CD4-positive, alpha-beta T cell treated with Interleukin-21 for 1 hour (primary cell): Measurements from ENCODE around the gene TEN1.

Experiments used
- DNase-seq: peaks from one replicate; pipeline ENCODE4 v3.0.0-alpha.2; 2020

Gene TEN1

DNA sequence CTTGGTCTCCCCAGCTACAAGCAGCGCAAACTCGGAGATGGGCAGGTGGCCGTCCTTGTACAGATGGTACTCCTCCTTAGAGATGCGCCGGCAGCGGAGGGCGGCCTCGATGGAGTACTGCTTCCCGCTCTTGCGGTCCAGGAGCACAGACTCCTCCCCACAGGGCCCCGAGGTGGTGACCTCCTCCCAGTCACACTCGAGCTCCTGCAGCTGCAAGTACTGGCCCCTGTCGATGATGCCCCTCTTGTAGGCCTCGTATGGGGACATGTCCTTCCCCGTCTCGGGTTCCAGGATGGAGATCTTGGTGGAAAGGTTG lies 28.8 kb downstream of the TEN1 start:
- DNase-seq = no peak

DNA sequence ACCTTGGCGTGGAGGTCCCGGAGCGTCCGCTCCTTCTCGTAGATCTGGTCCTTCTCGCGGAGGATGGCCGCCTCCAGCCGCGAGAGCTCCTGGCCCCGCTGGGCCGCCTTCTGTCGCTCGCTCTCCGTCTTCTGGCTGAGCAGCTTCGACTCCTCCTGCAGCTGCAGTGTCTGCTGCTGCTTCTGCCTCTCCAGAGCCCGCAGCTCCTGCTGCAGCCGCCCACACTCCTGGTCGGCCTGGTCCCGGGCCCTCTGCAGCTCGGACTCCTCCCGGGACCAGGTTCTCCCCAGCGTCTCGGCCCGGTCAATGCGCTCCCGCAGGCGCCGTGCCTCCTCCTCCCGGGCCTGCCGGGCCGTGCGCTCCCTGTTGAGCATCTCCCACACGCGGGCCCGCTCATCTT lies 29.2 kb downstream of the TEN1 start:
- no peak for DNase-seq

DNA sequence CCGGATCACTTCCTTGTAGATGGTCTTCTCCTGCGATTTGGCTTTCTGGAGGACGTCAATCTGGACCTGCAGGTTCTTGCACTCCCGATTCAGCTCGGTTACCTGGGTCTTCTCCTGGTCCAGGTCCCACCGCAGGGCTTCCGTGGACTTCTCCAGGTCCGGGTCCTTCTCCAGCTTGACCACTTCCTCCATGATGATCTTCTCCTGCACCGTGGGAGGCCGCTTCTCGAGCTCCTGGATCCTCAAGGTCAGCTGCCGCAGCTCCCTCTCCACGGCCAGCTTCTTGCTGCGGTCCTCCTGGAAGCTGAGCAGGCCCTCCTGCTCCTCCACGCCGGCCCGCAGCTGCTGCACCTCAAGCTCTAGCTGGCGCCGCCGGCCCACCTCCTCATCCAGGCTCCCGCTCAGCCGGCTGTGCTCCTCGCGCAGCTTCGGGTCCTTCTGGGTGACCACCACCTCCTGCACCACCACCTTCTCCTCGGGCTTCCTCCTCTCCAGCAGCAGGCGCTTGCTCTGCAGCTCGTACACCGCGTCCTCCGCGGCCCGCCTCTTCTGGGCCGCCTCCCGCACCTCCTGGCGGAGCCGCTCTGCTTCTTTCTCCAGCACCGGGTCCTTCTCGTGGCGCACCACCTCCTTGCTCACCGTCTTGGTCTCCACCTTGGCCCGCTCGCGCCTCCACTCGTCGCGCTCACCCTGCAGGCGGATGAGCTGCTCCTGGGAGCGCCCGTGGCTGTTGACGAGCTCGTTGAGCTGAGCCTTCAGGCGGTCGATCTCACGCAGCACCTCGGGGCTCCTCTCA lies 29.8 kb downstream of the TEN1 start:
- DNase-seq = no peak

DNA sequence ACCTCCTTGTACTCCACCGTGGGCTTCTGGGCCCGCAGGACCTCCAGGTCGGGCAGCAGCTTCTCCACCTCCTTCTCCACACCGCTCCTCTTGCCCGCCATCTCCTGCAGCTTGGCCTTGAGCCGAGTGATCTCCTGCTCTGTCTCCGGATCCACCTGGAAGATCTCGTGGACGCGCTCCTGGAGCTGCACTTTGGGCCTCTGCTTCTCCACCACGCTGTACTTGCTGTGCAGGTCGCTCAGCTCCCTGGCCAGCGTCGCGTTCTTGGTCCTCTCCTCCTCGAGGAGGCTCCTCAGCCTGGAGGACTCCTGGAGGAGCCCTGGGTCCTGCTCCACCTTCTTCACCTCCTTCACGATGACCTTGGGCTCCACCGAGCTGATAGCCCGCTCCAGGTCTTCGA lies 30.4 kb downstream of the TEN1 start:
- no peak for DNase-seq

DNA sequence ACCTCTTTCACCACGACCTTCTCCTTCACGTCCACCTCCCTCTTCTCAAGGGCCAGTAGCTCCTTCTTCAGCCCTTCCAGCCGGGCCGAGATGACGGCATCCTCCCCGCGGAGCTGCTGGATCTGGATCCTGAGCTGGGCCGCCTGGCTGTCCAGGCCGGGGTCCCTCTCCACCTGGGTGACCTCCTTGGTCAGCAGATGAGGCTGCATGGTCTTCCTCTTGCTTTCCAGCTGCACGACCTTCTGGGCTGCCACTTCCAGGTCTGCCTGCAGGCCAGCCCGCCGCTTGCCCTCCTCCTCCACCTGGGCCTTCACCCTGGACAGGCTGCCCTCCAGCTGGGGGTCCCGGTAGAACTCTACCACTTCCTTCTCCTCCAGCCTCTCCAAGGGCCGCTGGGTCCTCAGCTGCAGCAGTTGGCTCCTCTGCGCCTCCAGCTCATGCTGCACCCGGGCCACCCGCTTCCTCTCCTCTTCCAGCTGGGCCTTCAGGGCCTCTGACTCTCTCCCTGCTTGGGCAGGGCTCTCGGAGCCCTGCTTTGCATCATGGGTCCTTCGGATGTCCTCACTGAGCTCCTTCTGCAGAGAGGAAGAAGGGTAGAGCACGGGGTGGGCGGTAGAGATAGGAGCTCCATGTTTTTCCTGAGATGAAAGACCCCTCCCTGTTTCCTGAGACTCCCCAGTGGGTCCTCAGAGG lies 31.1 kb downstream of the TEN1 start:
- no peak for DNase-seq

DNA sequence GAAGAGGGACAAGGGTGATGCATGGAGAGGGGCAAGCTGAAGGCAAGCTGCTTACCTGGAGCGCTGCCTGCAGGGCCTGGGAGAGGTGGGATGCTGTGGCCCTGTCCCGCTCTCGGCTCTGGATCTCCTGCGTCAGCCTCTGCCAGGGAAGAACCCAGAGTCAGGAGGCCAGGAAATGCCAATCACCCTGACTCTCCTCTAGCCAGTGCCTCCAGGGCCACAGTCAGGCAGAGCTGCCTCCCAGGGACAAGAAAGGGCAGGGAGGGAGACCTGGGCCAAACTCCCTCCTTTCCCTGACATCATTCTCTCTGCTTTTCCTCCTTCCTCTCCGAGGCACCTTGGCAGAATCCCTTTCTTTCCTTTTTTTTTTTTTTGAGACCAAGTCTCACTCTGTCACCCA lies 32.9 kb downstream of the TEN1 start:
- no peak for DNase-seq

DNA sequence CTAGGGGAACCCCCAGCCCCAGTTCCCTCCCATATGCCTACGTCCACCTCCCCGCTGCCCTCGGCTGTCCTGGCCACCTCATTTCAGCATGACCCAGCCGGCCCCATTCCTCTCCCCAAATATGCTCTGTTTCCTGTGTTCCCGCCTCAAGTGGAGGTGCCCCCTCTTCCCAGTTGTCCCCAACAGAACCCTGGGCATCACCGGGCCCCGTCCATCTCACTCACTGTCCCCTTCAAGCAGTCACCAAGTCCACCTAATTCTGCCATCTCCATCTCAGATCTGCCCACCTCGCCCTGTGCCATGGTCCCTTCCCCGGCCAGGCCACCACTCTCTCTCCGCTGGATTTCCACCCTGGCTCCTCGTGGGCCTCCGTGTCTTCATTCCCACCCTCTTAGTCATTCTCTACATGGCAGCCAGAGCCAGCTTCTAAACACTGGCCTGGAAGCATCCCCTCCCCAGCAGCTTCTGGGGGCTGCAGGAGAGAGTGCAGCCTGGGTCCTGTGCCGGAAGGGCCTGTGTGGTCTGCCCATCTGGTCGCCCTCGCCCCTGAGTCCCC lies 34.4 kb downstream of the TEN1 start:
- DNase-seq = no peak

DNA sequence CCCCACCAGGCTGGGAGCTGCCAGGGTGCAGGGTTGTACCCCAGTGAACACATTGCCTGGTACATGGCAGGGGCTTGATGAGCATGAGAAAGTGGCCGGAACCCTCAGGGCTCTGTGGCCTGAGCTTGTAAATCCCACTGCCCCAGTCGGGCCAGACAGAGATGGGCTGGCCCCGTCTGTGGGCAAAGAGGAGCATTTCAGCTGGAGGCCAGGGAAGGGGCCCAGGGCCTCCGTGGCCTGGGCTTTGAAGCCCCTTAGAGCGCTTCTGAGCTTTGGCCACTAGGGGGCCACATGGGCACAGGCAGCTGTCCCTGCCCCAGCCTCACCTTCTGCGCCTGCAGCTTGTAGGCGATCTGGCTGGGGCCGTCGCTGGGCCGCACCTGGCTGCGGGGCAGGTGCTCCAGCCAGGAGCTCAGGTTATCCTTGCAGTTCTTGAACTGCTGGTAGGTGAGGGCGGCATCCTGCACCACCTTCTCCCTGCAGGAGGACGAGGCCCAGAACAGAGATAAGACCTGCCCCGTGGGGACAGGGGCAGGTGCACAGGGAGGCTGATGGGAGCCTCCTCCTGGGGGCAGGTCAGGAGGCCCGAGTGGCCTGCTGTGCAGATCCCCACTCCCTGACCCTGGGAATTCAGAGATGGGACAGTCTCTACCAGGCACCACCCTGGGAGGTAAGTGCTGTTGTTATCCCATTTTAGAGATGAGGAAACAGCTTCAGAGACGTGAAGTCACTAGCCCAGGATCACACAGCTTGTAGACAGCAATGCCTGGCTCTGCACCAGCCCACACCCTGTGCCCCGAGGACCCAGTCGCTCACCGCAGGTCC lies 35.3 kb downstream of the TEN1 start:
- peak; percentile 79 for DNase-seq

DNA sequence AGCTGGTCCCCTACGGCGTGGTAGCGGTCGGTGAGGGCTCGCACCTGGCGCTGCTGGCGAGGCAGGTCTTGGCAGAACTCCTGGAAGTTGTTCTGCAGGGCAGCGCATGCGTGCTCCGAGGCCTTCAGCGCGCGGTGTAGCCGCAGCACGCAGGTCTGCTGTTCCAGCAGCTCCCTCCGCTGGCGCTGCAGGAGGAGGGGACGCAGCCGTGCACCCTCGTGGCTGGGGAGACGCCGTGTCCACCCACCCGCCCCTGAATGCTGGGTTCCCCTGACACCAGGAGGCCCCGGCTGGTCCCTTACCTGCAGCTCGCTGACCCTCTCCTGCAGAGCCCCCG lies 35.9 kb downstream of the TEN1 start:
- DNase-seq = no peak

DNA sequence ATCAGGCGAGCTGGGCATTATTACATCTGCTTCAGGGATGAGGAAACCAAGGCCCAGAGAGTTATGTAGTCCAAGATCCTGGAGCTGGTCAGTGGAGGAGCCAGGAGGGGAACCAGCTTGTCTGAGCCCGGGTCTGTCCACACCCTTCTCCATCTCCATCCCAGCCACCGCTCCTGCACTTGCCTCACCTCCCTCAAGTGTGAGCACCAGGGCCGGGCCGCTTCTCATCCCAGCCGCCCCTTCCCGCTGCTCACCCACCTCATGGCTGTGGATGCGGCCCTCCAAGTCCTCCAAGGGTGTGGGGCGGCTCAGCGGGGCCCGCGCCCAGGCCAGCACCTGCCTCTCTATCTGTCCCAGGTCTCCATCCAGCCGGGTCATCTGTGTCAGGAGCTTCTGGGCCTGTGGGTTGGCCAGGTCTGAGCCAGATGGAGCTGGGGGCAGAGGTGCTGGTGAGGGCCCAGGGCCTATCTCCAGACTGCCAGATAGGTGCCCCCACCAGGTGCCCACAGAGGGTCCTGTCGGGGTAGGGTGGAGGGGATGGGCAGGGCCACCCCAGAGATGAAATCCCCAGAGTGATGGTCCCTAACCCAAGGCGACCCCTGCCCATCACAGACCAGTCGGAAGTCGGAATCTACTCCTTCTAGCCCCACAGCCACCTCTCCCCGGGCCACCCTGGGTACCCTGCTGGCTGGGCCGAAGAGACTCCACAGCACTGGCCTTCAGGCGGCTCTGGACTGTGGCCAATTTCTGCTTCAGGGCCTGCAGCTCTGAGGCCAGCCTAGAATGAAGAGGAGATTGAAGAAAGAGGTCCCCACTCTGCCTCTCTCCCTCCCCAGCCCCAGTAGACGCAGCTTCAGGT lies 38.7 kb downstream of the TEN1 start:
- no peak for DNase-seq

DNA sequence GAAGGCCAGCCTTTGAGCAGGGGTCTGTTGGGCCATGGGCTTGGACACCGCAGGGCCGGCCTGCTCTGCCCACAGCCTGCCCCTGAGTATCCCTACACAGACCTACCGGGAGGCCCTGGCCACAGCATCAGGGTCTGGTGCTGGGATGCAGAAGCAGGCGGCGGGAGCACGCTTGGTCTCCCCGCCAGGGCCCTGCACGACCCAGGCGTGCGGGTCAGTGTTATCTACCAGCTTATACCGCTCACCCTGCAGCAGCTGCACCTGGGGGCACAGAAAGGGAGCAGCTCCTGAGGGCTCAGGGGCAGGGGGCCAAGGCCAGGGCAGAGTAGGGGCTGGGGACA lies 39.3 kb downstream of the TEN1 start:
- no peak for DNase-seq

DNA sequence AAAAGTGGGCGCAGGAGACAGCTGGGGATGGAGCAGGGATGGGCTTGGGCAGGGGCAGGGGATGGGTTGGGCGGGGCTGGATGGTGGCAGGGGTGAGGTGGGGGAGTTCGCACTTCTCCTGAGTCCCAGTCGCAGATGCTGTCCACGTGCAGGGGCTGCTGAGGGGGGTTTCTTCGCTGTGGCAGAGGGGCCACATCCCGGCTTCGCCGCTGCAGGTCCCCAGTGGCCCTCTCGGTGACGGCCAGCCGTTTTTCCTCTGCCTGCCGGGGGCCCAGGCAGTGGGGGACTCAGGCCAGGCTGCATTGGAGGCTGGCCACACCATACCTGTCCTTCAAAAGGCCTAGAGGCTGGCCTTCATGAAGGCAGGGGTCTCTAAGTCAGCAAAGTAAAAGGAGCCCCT lies 39.8 kb downstream of the TEN1 start:
- DNase-seq = no peak

DNA sequence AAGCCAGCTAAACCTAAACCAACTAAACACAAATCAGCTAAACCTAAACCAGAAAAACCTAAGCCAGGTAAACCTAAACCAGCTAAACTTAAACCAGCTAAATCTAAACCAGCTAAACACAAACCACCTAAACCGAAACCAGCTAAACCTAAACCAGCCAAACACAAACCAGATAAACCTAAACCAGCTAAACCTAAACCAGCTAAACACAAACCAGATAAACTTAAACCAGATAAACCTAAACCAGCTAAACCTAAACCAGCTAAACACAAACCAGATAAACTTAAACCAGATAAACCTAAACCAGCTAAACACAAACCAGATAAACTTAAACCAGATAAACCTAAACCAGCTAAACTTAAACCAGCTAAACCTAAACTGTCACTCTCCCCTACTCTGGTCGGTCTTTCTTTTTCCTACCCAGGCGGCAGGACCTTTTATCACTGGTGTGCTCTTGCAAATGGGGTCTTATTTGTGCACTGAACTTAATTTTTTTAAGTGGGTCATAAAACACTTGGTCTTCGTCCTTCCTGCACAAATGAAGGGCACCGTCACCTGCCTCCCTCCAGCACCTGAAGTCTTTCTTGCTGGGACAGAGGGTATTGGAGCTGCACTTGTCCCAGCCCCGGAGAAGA lies 40.9 kb downstream of the TEN1 start:
- DNase-seq = no peak

DNA sequence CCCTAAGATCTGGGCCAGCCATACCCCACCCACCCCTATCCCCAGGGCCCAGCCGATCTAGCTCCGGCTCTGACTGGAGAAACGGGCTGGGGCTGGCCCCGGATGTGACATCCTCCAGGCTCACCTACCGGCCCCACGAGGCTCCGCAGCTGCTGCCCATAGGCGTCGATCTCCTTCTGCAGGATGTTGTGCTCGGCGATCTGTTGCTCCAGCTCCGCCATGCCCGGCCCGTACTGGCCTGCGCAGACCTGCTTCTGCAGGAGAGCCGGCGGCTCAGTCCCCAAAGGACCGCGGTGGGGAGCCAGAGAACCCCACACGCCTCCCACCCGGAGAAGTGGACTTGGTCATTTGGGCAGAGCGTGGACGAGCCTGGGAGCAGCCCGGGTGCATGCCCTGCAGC lies 43.2 kb downstream of the TEN1 start:
- no peak for DNase-seq

DNA sequence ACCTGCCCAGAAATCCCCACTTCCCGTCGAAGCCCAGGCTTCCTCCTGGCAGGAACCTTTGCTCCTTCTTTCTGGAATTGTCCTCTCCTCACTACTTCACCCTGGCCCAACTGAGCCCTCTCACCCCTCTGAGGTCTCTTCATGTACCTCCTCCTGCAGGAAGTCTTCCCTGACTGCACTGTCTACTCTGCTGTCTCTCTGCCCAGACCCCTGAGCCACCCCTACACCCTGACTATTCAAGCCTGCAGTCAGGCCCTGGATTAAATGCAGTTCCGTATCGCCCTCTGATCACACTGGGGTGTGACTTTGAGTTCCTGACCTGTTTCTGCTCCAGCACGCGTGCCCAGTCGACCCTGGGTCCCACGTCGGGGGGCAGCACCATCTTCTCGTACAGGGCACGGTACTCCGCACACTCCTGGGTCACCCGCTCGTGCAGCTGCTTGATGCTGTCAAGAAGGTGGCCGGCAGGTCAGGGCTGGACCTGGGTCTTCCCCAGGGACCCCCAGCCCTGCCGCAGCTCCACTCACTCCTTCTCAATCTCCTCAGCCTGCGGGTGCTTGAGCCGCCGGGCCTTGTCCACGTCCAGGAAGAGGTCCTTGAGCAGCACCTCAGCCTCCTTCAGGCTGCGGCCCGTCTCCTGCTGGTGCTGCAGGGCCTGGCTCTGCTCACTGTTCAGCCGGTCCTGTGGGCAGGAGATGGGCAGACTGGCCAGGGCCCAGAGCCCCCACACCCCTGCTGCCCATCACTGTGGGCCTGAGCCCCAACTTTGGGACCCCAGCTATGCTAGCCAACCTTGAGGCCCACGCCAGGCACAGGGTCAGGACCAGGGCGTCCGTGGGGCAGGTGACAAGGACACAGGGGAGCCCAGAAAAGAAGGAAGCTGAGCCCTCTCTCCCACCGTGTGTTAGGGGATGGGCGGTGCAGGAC lies 44.2 kb downstream of the TEN1 start:
- no peak for DNase-seq

DNA sequence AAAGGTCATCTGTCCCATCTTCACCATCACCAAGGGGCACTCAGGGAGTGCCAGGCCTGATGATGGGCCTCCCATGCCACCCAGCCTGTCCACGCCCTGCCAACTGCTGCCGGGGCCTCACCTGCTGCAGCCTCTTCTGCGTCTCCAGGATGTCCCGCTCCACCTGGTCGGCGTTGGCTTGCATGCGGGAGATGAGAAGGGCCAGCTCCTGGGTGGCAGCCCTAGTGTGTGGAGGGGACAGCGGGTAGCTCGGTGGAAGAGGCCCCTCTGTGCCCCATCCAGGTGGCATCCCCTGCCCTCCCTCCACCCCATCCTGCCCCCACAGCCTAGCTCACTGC lies 44.8 kb downstream of the TEN1 start:
- DNase-seq = no peak

DNA sequence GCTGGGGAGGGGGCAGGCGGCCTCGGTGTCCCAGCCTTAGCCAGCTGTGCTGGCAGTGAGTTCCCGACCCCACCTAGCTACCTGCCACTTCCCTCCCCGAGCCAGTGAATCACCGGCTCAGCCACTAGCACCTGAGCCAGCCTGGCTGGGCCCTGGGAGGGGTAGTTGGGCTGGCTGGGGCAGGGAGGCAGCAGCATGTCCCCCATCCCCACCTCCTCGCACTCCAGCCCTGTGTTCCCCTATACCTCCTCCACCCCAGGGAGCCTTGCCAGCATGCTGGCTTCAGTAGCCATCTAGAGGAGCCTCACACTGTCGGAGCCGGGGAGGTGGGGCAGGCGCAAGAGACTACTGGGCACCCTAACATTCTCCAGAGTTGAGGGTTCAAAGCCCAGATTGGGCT lies 45.3 kb downstream of the TEN1 start:
- DNase-seq = no peak

DNA sequence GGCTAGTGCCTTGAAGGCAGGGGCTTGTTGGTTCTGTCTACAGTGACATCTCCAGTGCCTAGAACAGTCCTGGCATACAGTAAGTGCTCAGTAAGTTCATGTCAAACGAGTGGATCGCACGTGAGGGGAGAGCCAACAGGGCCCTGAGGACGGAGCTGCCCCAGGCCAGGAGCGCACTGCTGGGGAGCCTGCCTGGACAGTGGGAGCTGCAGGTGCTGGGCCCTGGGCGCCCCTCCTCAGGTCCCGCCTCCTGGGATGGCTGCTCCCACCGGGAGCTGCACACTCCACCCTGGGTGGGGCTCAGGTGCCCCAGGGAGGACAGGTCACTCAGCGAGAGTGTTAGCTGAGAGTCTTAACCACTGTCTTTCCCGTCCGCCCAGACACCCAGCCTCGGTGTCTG lies 46.3 kb downstream of the TEN1 start:
- no peak for DNase-seq

DNA sequence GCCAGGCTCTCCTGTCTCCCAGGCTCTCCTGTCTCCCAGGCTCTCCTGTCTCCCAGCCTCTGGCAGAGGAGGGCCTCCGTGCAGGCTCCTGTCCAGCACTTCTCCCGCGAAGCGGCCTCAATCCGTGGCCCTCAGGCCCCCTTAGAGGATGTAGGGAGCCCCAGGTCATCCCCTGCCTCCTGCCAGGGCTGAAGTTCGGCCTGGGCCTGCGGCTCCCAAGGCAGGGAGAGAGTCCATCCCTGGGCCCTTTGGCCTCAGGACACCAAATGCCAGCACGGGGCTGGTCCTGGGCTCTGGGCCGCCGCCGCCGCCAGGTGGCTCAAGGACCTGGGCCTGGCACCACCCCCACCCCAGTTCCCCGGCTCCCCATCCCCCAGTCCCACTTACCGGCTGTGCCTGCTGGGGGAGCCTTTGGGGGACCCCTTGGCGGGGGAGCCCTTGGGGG lies 47.7 kb downstream of the TEN1 start:
- no peak for DNase-seq

DNA sequence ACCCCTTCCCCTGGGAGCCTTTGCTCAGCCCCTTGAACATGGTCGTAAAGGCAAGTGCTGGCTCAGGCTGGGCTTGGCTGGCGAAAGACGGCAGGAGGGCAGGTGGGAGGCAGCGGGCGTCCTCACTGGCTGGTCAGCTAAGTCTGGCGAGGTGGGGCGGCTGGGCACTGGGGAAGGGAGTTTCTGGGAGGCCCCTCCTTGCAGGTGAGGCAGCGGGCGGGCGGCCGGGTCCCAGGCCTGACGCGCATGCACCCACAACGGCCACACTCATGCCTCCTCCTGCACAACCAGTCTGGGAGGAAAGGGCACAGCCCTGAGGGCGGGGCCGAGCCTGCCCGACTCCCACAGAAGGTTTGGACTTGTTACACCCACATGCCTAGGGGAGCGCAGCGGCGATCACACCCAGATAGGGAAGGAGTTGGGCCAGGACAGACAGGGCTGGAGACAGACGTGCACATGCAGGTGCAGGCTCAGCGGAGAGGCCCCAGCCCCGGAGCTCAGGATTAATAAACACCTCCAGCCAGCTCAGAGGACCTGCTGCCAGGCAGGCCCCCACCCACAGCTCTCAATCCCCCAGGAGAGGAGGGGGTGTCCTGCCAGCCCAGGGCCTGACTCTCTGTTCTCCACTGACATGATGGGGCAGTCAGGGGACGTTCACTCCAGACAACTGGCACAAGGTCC lies 48.3 kb downstream of the TEN1 start, which contains the start of gene EVPL:
Gene EVPL, minus strand, starts transcription at position 148 of the 681 bp plus-strand sequence. Its CDS starts 108 bp downstream, at position 40.
- no peak for DNase-seq
